ENCODE results near the gene TRAK2. TPM values are rescaled to one million over a fixed set of nuclear protein-coding genes. Genes with fewer than 3 reads are reported as not detected.

TRAK2 gene
- total and polyA plus RNA-seq, 9 of the 15 experiments (the other 6 are each of a cell fraction or from before 2014, with no cell fraction given) = 3.4 to 10.4 (median 7.3) TPM

GRCh38 chr2:201408931-201409330, 42.3 kb downstream of the TRAK2 start:
- H3K4me2 ChIP-seq (ENCODE audit: insufficient read depth, low read length) = no peak overlapping the region
- H3K36me3 ChIP-seq (ENCODE audit: control insufficient read depth, insufficient read depth, low read length) = no peaks in the 10 kb centered on the region
- CTCF ChIA-PET (ENCODE audit: low intra/inter-chr PET ratio) = no interaction called here
- peaks cover 34% of the 10 kb centered on the region for H3K79me2 ChIP-seq (ENCODE audit: control insufficient read depth, insufficient read depth, low read length)
- H3K9me3 ChIP-seq (replicated peaks; ENCODE audit: control insufficient read depth, insufficient read depth, low read depth, low read length) = no peaks in the 10 kb centered on the region
- no peak for TF ChIP-seq THRB (CRISPR knock-in tag; conservative IDR thresholded peaks at IDR 0.05)
- TF ChIP-seq ASH1L (IDR thresholded peaks at IDR 0.05; ENCODE audit: borderline replicate concordance, low read depth, partially characterized antibody) = no peak
- peak; percentile 79 for TF ChIP-seq RBM25 (IDR thresholded peaks at IDR 0.05; ENCODE audit: low read depth, low read length, severe bottlenecking)
- no peak overlapping the region for H2AFZ ChIP-seq (ENCODE audit: low read depth, low read length)
- in situ Hi-C loops (cut with MboI) (no loop called here), intact Hi-C loops (cut with micrococcal nuclease) (loop anchor here (5.0 kb wide), 2 partner anchors 43 to 292 kb away; partner anchors contain the start of genes CFLAR, STRADB and TRAK2)
- no peak overlapping the region for H3K9ac ChIP-seq (ENCODE audit: insufficient read depth in 1 of 2, low read depth in 2 of 2, low read length in 2 of 2)
- H3K27me3 ChIP-seq (ENCODE audit: control insufficient read depth in 2 of 2, insufficient read depth in 2 of 2, low read length in 2 of 2) = no peaks in the 10 kb centered on the region
- no TSS peak for BruUV-seq (replicated peaks)
- ATAC-seq = no peak
- no peak for DNase-seq (ENCODE audit: extremely low read depth in 1 of 4, low spot score in 3 of 4)
- peaks cover 11 to 20% of the 10 kb centered on the region in 2 experiments; a peak in 4 of 5 replicates for H3K4me1 ChIP-seq (replicated peaks in 1 of 2; ENCODE audit: control insufficient read depth in 2 of 2, insufficient read depth in 2 of 2, low read length in 2 of 2)
- H3K9me1 ChIP-seq (ENCODE audit: control insufficient read depth, insufficient read depth, low read length) = no peaks in the 10 kb centered on the region
- H3K4me3 ChIP-seq = no peak overlapping the region
- no peaks in the 10 kb centered on the region for H4K20me1 ChIP-seq (replicated peaks; ENCODE audit: control insufficient read depth, insufficient read depth, low read length)
- no peak for FAIRE-seq
- 97% methylated on average over 3 of the region's 3 CpGs for WGBS (ENCODE audit: insufficient coverage, low coverage, missing lambda C conversion rate)
- POLR2A ChIA-PET = no interaction called here
- H3K27ac ChIP-seq (ENCODE audit: extremely low read depth, low read depth, low read length) = no peak overlapping the region

- in situ Hi-C loops (cut with MboI) = no loop called here
- intact Hi-C loops (cut with micrococcal nuclease) = loop anchor here (2.0 to 5.0 kb wide), 3 partner anchors 26 to 290 kb away; partner anchors contain the start of genes CFLAR, STRADB and TRAK2
- CTCF ChIA-PET (ENCODE audit: low intra/inter-chr PET ratio) = no interaction called here
- TF ChIP-seq YBX1 (IDR thresholded peaks at IDR 0.05) = no peak
- no peak for TF ChIP-seq ZFP1 (CRISPR knock-in tag; IDR thresholded peaks at IDR 0.05)
- peak in 1 of 2 experiments; percentile 34; a peak in 1 of 4 replicates for TF ChIP-seq RCOR1 (IDR thresholded peaks at IDR 0.05; ENCODE audit: borderline replicate concordance in 1 of 2, low read depth in 2 of 2, low read length in 2 of 2)
- TF ChIP-seq POLR2G (IDR thresholded peaks at IDR 0.05; ENCODE audit: low read depth, low read length) = peak; percentile 52
- no peak for TF ChIP-seq ZFX (CRISPR knock-in tag; IDR thresholded peaks at IDR 0.05)
- TF ChIP-seq POLR2B (IDR thresholded peaks at IDR 0.05; ENCODE audit: low read depth, partially characterized antibody) = peak; percentile 67
- 0 out of 2 replicates have a peak, but pooled peaks have one; percentile 22 for TF ChIP-seq MYC (IDR thresholded peaks at IDR 0.05; ENCODE audit: low read depth, low read length)
- TF ChIP-seq MYC (CRISPR knock-in tag; IDR thresholded peaks at IDR 0.05; ENCODE audit: borderline replicate concordance, low read depth) = no peak
- TF ChIP-seq TBP (optimal IDR thresholded peaks at IDR 0.05; ENCODE audit: low read depth, low read length) = peak; percentile 31
- TF ChIP-seq HMBOX1 (IDR thresholded peaks at IDR 0.05) = peak; percentile 58; the same call in 1 of the 2 replicates
- TF ChIP-seq HNRNPH1 (optimal IDR thresholded peaks at IDR 0.05; ENCODE audit: low read depth, low read length) = no peak
Measured at GRCh38 chr2:201407265-201407664, 44.0 kb downstream of the TRAK2 start.

More at GRCh38 chr2:201407265-201407664, 44.0 kb downstream of the TRAK2 start:
- Histone ChIP-seq H3K9ac (ENCODE audit: insufficient read depth in 1 of 2, low read depth in 2 of 2, low read length in 2 of 2) (peak overlapping the region in 1 of 2 experiments; percentile 75; a peak in 2 of 4 replicates), H3K79me2 (ENCODE audit: control insufficient read depth, insufficient read depth, low read length) (peaks cover 46% of the 10 kb centered on the region), H4K20me1 (replicated peaks; ENCODE audit: control insufficient read depth, insufficient read depth, low read length) (no peaks in the 10 kb centered on the region), H2AFZ (ENCODE audit: low read depth, low read length) (no peak overlapping the region), H3K4me2 (ENCODE audit: insufficient read depth, low read length) (peak overlapping the region; percentile 56), H3K4me3 (peak overlapping the region; percentile 37; the same call in 1 of the 2 replicates), H3K27me3 (ENCODE audit: control insufficient read depth in 2 of 2, insufficient read depth in 2 of 2, low read length in 2 of 2) (no peaks in the 10 kb centered on the region), H3K4me1 (replicated peaks in 1 of 2; ENCODE audit: control insufficient read depth in 2 of 2, insufficient read depth in 2 of 2, low read length in 2 of 2) (peaks cover 11 to 18% of the 10 kb centered on the region in 2 experiments; a peak in 4 of 5 replicates), H3K36me3 (ENCODE audit: control insufficient read depth, insufficient read depth, low read length) (no peaks in the 10 kb centered on the region), H3K9me1 (ENCODE audit: control insufficient read depth, insufficient read depth, low read length) (no peaks in the 10 kb centered on the region), H3K9me3 (replicated peaks; ENCODE audit: control insufficient read depth, insufficient read depth, low read depth, low read length) (no peaks in the 10 kb centered on the region), H3K27ac (ENCODE audit: extremely low read depth, low read depth, low read length) (peak overlapping the region; percentile 75)
- 18% methylated on average over 2 of the region's 2 CpGs for WGBS (ENCODE audit: insufficient coverage, low coverage, missing lambda C conversion rate)
- DNase-seq (ENCODE audit: extremely low read depth in 1 of 4, low spot score in 3 of 4) = peak in 2 of 4 experiments; percentile 36 to 46
- no peak for FAIRE-seq
- peak; percentile 81 for ATAC-seq
- POLR2A ChIA-PET = interaction anchor here (0.5 to 2.0 kb wide), 6 partner anchors 9 to 454 kb away, joined by 3 to 5 read pairs (median 4); no protein-coding TSS in a partner anchor
- BruUV-seq (replicated peaks) = no TSS peak

All from K562 (cell line).